ENCODE measurements around the gene ZNF43.

DNA sequence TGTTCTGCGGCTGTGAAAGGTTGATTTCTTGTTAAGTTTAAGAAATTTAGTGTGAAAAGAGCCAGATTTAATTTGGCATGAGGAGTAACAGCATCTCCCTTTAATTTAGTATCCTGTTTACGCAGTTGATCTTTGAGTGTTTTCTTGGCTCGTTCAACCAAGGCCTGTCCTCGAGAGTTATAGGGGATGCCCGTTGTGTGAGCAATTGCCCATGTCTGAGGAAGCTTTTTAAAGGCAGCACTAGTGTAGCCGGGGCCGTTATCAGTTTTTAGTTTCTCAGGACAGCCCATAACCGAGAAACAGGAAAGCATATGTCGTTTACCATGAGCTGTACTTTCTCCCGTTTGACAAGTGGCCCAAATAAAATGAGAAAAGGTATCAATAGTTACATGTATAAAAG is 47.5 kb upstream of the ZNF43 start:
- no peak for TF ChIP-seq ARNTL (CRISPR knock-in tag; IDR thresholded peaks at IDR 0.05; ENCODE audit: borderline replicate concordance, low read depth)
- TF ChIP-seq, protein P1, sequence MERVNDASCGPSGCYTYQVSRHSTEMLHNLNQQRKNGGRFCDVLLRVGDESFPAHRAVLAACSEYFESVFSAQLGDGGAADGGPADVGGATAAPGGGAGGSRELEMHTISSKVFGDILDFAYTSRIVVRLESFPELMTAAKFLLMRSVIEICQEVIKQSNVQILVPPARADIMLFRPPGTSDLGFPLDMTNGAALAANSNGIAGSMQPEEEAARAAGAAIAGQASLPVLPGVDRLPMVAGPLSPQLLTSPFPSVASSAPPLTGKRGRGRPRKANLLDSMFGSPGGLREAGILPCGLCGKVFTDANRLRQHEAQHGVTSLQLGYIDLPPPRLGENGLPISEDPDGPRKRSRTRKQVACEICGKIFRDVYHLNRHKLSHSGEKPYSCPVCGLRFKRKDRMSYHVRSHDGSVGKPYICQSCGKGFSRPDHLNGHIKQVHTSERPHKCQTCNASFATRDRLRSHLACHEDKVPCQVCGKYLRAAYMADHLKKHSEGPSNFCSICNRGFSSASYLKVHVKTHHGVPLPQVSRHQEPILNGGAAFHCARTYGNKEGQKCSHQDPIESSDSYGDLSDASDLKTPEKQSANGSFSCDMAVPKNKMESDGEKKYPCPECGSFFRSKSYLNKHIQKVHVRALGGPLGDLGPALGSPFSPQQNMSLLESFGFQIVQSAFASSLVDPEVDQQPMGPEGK (CRISPR knock-in tag; IDR thresholded peaks at IDR 0.05; ENCODE audit: borderline replicate concordance): no peak
- TF ChIP-seq, protein P2, sequence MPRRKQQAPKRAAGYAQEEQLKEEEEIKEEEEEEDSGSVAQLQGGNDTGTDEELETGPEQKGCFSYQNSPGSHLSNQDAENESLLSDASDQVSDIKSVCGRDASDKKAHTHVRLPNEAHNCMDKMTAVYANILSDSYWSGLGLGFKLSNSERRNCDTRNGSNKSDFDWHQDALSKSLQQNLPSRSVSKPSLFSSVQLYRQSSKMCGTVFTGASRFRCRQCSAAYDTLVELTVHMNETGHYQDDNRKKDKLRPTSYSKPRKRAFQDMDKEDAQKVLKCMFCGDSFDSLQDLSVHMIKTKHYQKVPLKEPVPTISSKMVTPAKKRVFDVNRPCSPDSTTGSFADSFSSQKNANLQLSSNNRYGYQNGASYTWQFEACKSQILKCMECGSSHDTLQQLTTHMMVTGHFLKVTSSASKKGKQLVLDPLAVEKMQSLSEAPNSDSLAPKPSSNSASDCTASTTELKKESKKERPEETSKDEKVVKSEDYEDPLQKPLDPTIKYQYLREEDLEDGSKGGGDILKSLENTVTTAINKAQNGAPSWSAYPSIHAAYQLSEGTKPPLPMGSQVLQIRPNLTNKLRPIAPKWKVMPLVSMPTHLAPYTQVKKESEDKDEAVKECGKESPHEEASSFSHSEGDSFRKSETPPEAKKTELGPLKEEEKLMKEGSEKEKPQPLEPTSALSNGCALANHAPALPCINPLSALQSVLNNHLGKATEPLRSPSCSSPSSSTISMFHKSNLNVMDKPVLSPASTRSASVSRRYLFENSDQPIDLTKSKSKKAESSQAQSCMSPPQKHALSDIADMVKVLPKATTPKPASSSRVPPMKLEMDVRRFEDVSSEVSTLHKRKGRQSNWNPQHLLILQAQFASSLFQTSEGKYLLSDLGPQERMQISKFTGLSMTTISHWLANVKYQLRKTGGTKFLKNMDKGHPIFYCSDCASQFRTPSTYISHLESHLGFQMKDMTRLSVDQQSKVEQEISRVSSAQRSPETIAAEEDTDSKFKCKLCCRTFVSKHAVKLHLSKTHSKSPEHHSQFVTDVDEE (CRISPR knock-in tag; IDR thresholded peaks at IDR 0.05): no peak
- no peak for TF ChIP-seq OSR1 (CRISPR knock-in tag; IDR thresholded peaks at IDR 0.05)
- TF ChIP-seq, protein P3, sequence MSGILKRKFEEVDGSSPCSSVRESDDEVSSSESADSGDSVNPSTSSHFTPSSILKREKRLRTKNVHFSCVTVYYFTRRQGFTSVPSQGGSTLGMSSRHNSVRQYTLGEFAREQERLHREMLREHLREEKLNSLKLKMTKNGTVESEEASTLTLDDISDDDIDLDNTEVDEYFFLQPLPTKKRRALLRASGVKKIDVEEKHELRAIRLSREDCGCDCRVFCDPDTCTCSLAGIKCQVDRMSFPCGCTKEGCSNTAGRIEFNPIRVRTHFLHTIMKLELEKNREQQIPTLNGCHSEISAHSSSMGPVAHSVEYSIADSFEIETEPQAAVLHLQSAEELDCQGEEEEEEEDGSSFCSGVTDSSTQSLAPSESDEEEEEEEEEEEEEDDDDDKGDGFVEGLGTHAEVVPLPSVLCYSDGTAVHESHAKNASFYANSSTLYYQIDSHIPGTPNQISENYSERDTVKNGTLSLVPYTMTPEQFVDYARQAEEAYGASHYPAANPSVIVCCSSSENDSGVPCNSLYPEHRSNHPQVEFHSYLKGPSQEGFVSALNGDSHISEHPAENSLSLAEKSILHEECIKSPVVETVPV (CRISPR knock-in tag; IDR thresholded peaks at IDR 0.05): no peak
- TF ChIP-seq, protein P4, sequence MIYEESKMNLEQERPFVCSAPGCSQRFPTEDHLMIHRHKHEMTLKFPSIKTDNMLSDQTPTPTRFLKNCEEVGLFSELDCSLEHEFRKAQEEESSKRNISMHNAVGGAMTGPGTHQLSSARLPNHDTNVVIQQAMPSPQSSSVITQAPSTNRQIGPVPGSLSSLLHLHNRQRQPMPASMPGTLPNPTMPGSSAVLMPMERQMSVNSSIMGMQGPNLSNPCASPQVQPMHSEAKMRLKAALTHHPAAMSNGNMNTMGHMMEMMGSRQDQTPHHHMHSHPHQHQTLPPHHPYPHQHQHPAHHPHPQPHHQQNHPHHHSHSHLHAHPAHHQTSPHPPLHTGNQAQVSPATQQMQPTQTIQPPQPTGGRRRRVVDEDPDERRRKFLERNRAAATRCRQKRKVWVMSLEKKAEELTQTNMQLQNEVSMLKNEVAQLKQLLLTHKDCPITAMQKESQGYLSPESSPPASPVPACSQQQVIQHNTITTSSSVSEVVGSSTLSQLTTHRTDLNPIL (CRISPR knock-in tag; IDR thresholded peaks at IDR 0.05; ENCODE audit: low read depth): no peak
- no peak for TF ChIP-seq ZNF8 (CRISPR knock-in tag; IDR thresholded peaks at IDR 0.05)
- no peak for TF ChIP-seq ZC3H10 (CRISPR knock-in tag; IDR thresholded peaks at IDR 0.05)
- no peak for TF ChIP-seq BACH2 (CRISPR knock-in tag; IDR thresholded peaks at IDR 0.05; ENCODE audit: borderline replicate concordance)
- TF ChIP-seq ZNF565 (CRISPR knock-in tag; conservative IDR thresholded peaks at IDR 0.05; ENCODE audit: low read depth): no peak
- no peak for TF ChIP-seq GLIS3 (CRISPR knock-in tag; IDR thresholded peaks at IDR 0.05)
- TF ChIP-seq ZFP3 (CRISPR knock-in tag; IDR thresholded peaks at IDR 0.05): no peak

Data from SK-N-SH treated with all-trans-retinoic acid at 6 μM for 48 hours (cell line).